ENCODE data around the gene TRAPPC12. TPM values are rescaled to one million over a fixed set of nuclear protein-coding genes. Genes with fewer than 3 reads are reported as not detected.

Gene TRAPPC12
- polyA plus RNA-seq = 40.9 TPM

- peaks cover 0 to 2% (median 0%) of the 10 kb centered on the region in 3 donors for H3K9me3 Mint-ChIP-seq
- H3K4me3 Mint-ChIP-seq = peak within 1 kb of the TSS; percentile 94 to 100 (median 96)
- H3K36me3 Mint-ChIP-seq = peaks cover 5% of the 10 kb centered on the region
- H3K4me1 Mint-ChIP-seq = peaks cover 27 to 39% (median 30%) of the 10 kb centered on the region in 3 donors
- no peaks in the 10 kb centered on the region for H3K27me3 Mint-ChIP-seq
- H3K27ac Mint-ChIP-seq = peak within 1 kb of the TSS; percentile 95 to 99 (median 97)
These were observed at the start of gene TRAPPC12 for GRCh38 chr2:3379647-3380534. Gene TRAPPC12 (plus strand): TSS chr2:3379694. CDS start chr2:3387624, 7,930 bp downstream.

- Mint-ChIP-seq H3K27me3 (no peaks in the 10 kb centered on the region), H3K4me3 (no peak overlapping the region), H3K36me3 (peaks cover 9% of the 10 kb centered on the region), H3K4me1 (peaks cover 0 to 3% (median 0%) of the 10 kb centered on the region in 3 donors), H3K27ac (no peak overlapping the region), H3K9me3 (no peaks in the 10 kb centered on the region)
These were observed 47.4 kb upstream of the TRAPPC12 start for GRCh38 chr2:3332133-3332532.

DNA sequence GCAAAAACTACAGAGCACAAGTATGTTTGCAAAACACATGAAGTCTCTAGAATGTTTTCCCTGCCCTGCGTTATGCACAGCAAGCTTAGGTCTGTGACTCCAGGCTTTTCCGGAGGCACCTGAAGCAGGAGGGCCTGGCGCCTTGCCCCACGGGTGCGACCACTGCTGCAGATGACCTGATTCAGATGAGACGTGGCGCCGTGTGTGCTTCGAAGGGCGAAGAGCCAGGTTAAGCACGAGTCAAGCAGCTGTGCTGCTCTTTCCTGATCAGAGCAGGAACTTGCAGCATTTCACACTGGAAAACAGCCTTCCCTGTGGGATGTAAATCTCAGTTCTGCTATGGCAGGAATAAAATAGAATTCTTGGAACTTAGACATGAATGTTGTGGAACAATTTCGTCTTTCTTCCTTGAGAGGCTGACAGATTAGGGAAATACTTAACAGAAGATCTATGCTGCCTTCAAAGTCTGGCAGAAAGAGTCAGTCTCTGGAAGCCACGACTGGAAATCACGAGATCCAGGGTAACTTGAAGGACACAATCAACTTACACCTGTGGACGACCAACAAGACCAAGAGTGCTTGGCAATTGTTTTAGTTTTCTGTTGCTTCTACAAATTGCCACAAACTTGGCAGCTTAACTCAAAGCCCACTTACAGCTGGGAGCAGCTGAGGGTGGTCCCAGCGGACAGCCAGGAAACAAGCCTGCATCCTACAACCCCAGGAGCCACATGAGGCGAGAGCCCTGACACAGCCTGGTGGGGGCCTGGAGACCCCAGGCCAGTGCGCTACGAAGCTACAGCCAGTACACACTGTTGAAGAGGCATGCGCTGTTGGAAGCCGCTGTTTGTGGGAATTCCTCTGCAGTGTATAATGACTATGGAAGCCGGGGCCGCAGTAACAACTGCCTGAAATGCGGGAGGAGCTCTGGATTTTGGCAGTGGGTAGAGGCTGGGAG, 44.8 kb upstream of the TRAPPC12 start:
- Mint-ChIP-seq H3K27ac (no peak overlapping the region), H3K4me3 (no peak overlapping the region)

GRCh38 chr2:3336844-3337243, 42.6 kb upstream of the TRAPPC12 start:
- Mint-ChIP-seq H3K36me3 (peaks cover 11% of the 10 kb centered on the region), H3K27ac (no peak overlapping the region), H3K9me3 (peaks cover 0 to 2% (median 0%) of the 10 kb centered on the region in 3 donors), H3K4me1 (no peaks in the 10 kb centered on the region), H3K27me3 (no peaks in the 10 kb centered on the region), H3K4me3 (no peak overlapping the region)

More for the DNA sequence above, 44.8 kb upstream of the TRAPPC12 start:
- no peaks in the 10 kb centered on the region for H3K9me3 Mint-ChIP-seq
- H3K4me1 Mint-ChIP-seq = no peaks in the 10 kb centered on the region
- H3K36me3 Mint-ChIP-seq = peaks cover 9% of the 10 kb centered on the region
- H3K27me3 Mint-ChIP-seq = no peaks in the 10 kb centered on the region

DNA sequence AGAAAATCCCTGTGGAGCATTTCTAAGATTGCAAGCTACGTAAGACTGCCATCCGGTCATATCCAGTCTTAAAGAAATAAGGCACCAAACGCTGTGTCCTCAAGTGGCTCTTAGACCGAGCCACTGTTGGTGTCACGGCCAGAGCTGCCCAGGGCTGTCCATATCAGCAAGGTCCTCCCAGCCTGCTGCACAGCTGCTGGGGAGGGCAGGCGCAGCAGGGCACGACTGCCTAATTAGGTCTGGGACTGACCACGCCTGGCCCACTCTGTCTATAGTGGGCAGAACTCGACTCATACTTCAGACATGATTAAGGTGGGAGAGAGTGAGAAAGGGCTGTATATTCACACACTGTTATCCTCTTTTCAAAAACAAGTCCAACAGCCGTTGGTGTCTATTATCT, 41.2 kb upstream of the TRAPPC12 start:
- peaks cover 0 to 2% (median 0%) of the 10 kb centered on the region in 3 donors for H3K9me3 Mint-ChIP-seq
- no peaks in the 10 kb centered on the region for H3K27me3 Mint-ChIP-seq
- peaks cover 6% of the 10 kb centered on the region for H3K36me3 Mint-ChIP-seq
- H3K27ac Mint-ChIP-seq = no peak overlapping the region
- H3K4me1 Mint-ChIP-seq = no peaks in the 10 kb centered on the region
- H3K4me3 Mint-ChIP-seq = no peak overlapping the region

DNA sequence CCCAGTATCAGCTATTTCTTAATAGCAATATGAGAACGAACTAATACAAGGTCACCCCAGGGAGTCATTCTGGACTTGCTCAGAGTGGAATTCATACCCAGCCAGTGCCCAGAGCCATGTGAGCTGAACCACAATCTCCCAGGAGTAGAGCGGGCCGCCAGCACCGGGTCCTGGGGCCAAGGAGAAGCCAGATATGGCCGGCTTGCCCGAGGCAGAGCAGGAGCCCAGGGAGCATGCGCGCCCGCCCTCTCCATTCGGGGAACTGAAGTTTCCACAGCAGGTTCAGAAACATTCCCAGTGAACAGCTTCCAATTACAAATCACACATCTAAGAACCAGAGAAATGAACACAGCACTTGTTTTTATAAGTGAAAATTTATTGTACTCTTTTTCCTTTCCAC, 39.4 kb upstream of the TRAPPC12 start:
- Mint-ChIP-seq H3K27me3 (no peaks in the 10 kb centered on the region), H3K27ac (no peak overlapping the region), H3K4me1 (no peaks in the 10 kb centered on the region), H3K9me3 (peaks cover 0 to 2% (median 0%) of the 10 kb centered on the region in 3 donors), H3K36me3 (peaks cover 5% of the 10 kb centered on the region), H3K4me3 (no peak overlapping the region)

GRCh38 chr2:3341336-3341735, 38.2 kb upstream of the TRAPPC12 start:
- H3K9me3 Mint-ChIP-seq = peaks cover 0 to 2% (median 0%) of the 10 kb centered on the region in 3 donors
- H3K4me3 Mint-ChIP-seq = no peak overlapping the region
- H3K27me3 Mint-ChIP-seq = no peaks in the 10 kb centered on the region
- H3K27ac Mint-ChIP-seq = no peak overlapping the region
- peaks cover 5% of the 10 kb centered on the region for H3K36me3 Mint-ChIP-seq
- H3K4me1 Mint-ChIP-seq = no peaks in the 10 kb centered on the region

DNA sequence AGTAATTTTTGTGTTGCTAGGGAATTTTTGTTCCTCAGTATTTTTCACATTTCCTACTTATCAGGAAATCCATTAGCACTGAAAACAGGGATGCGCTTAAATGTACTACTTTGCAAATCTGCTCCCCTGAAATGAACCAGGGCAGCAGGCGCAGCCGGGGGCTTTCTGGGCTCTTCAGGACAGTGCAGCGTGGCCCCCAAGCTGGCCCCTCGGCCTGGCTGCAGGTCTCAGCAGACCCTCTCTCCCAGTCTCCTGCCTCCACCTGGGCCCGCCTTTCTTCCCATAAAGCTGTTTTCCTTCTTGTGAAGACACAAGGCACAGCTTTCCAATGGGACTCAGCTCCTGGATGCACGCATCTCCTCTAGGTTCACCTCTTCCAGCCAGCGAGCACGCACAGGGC, 37.2 kb upstream of the TRAPPC12 start:
- Mint-ChIP-seq H3K4me1 (no peaks in the 10 kb centered on the region), H3K27ac (no peak overlapping the region), H3K4me3 (no peak overlapping the region), H3K27me3 (no peaks in the 10 kb centered on the region), H3K36me3 (peaks cover 6% of the 10 kb centered on the region), H3K9me3 (peaks cover 0 to 2% (median 0%) of the 10 kb centered on the region in 3 donors)

GRCh38 chr2:3343012-3343411, 36.5 kb upstream of the TRAPPC12 start:
- no peak overlapping the region for H3K27ac Mint-ChIP-seq
- peaks cover 8% of the 10 kb centered on the region for H3K36me3 Mint-ChIP-seq
- H3K4me3 Mint-ChIP-seq = no peak overlapping the region
- no peaks in the 10 kb centered on the region for H3K27me3 Mint-ChIP-seq
- H3K4me1 Mint-ChIP-seq = no peaks in the 10 kb centered on the region
- H3K9me3 Mint-ChIP-seq = peaks cover 0 to 2% (median 0%) of the 10 kb centered on the region in 3 donors

DNA sequence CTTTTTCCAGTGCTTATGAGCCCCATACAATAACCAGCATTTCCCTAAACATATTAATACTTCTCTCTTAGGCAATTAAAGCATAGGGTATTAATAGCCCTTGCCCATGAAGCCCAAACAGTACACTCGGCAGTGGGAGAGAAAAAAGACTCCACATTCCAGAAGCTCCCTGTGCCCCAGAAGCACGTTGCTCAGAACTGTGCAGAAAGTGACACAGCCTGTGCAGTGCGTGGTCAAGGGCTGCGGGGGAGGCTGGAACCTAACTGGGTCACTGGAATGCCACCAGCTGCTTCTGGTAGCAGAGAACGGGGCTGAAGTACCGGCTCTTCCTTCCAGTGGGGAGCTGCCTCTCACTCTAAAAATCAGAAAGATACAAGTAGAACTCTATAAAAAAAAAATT, 34.6 kb upstream of the TRAPPC12 start:
- peaks cover 0 to 4% (median under 1%) of the 10 kb centered on the region in 3 donors for H3K9me3 Mint-ChIP-seq
- no peaks in the 10 kb centered on the region for H3K4me1 Mint-ChIP-seq
- H3K27me3 Mint-ChIP-seq = no peaks in the 10 kb centered on the region
- peaks cover 10% of the 10 kb centered on the region for H3K36me3 Mint-ChIP-seq
- H3K27ac Mint-ChIP-seq = no peak overlapping the region
- no peak overlapping the region for H3K4me3 Mint-ChIP-seq

DNA sequence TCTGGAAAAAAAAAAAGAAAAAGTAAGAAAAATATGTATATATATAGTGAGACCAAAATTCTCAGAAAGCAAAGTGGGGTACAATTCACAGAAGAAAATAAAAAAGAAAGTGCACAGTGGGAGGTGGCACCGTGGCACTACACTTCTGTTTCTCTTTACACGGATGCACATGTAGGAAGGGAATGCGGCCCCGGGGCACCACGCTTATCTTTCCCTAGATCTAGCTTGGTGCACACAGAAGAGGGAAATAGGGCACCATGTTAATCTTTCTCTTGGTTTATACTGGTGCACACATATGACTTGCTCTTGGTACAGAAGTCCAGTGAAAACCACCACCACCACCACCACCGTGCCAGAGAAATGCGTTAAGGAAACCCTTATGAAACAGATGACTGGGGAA, 33.9 kb upstream of the TRAPPC12 start:
- H3K27me3 Mint-ChIP-seq = no peaks in the 10 kb centered on the region
- H3K9me3 Mint-ChIP-seq = peaks cover 0 to 4% (median 3%) of the 10 kb centered on the region in 3 donors
- no peak overlapping the region for H3K27ac Mint-ChIP-seq
- peaks cover 14% of the 10 kb centered on the region for H3K36me3 Mint-ChIP-seq
- H3K4me1 Mint-ChIP-seq = no peaks in the 10 kb centered on the region
- H3K4me3 Mint-ChIP-seq = no peak overlapping the region

DNA sequence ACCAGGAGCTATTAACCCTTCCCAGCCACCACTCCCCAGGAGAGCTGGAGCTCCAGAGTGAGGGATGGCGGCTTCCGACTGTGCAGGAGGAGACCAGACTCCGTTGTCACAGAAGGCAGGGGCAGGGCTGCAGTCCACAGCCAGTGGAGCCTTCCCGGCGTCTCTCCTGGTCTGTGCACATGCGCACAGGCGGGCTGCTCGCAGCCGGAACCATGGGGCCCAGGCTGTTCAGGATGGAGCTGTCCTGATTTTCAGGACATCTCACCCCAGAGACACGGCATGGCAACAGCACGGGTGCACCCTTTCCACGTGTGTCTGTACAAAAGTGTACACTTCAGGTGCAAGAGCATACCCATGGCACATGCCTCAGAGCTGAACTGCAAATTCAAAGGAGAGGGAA, 30.7 kb upstream of the TRAPPC12 start:
- Mint-ChIP-seq H3K4me1 (no peaks in the 10 kb centered on the region), H3K36me3 (peaks cover 27% of the 10 kb centered on the region), H3K27me3 (no peaks in the 10 kb centered on the region), H3K4me3 (no peak overlapping the region), H3K27ac (no peak overlapping the region), H3K9me3 (peaks cover 2 to 8% (median 3%) of the 10 kb centered on the region in 3 donors)

DNA sequence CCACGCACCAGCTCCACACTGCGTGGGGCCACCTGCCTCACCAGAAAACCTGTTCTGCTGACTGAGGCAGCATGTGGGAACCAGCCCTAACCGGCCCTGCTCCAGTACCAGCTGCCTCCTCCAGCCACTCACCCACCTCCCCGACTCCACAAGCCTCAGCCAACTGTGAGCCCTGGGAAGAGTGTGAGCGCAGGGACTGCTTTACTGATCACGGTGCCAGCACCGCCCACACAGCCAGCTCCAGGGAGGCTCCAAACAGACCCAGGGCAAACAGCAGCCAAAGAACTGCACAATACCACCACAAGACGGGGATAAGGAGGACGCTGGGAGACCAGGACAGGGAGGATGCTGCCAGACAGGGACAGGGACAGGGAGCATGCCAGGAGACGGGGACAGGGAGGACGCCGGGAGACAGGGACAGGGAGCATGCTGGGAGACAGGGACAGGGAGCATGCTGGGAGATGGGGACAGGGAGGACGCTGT, 30.2 kb upstream of the TRAPPC12 start:
- Mint-ChIP-seq H3K27me3 (no peaks in the 10 kb centered on the region), H3K4me1 (no peaks in the 10 kb centered on the region), H3K27ac (no peak overlapping the region), H3K36me3 (peaks cover 31% of the 10 kb centered on the region), H3K9me3 (peaks cover 2 to 8% (median 3%) of the 10 kb centered on the region in 3 donors), H3K4me3 (no peak overlapping the region)

GRCh38 chr2:3354986-3355385, 24.5 kb upstream of the TRAPPC12 start:
- peaks cover 6 to 22% (median 15%) of the 10 kb centered on the region in 3 donors for H3K4me1 Mint-ChIP-seq

More at GRCh38 chr2:3354986-3355385, 24.5 kb upstream of the TRAPPC12 start:
- Mint-ChIP-seq H3K4me3 (no peak overlapping the region), H3K27ac (no peak overlapping the region), H3K27me3 (no peaks in the 10 kb centered on the region), H3K9me3 (peaks cover 2 to 4% (median 3%) of the 10 kb centered on the region in 3 donors), H3K36me3 (peaks cover 33% of the 10 kb centered on the region)

Data from IgD-negative memory B cell (primary cell).